Measurements from ENCODE around the gene NPHP4.
"Not testable (repeated sequence)": the region's sequence is repeated elsewhere in the genome, so short reads cannot be mapped to it uniquely, and the experiment has no call there.

The NPHP4 gene

DNA sequence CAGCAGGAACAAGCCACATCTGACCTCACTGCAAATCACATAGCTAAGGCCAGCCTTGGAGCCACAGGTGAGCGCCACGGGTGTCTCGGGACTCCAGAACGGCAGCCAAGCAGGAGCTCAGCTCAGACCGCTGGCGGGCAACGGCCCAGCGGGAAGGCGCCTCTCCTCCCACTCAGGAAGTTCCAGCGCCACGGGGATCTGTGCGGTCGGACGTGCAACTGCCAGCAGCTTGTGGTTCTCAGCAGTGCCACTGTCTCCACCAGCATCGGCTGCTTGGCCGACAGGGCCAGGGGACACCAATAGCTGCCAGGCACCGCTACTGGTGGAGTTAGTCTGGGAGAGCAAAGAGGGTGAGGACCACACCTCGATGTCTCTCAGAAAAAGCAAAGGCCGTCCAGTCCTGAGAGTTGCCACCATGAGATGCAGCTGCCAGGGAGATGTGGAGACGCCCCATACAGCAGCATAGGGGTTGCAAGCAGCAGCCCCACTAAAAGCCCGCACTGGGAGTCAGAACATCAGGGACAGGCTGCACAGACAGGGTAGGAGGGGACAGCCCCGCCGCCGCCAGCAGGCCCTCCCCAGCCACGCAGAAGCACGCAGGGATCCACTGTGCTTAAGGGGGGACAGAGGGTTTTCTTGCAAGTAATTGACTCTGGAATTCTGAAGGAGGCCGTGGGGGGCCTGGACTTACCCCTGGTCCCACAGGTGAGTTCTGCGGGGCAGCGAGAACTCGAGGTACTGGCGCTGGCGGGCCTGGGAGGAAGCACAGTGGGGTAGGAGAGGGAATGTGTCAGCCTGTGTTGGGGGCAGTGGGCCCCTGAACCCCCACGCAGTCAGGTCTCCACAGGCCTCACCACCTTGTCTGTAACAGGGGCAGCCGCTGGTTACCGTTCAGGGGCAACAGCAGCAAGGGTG is 83.5 kb downstream of the NPHP4 start:
- no peak for DNase-seq

- no peak for DNase-seq
These were observed 84.3 kb downstream of the NPHP4 start for GRCh38 chr1:5907966-5908365.

- no peak for DNase-seq
These were observed 84.8 kb downstream of the NPHP4 start for GRCh38 chr1:5907386-5907785.

- no peak for DNase-seq
These were observed 85.3 kb downstream of the NPHP4 start for GRCh38 chr1:5906966-5907365.

- DNase-seq = no peak
These were observed 86.1 kb downstream of the NPHP4 start for GRCh38 chr1:5906116-5906515.

DNA sequence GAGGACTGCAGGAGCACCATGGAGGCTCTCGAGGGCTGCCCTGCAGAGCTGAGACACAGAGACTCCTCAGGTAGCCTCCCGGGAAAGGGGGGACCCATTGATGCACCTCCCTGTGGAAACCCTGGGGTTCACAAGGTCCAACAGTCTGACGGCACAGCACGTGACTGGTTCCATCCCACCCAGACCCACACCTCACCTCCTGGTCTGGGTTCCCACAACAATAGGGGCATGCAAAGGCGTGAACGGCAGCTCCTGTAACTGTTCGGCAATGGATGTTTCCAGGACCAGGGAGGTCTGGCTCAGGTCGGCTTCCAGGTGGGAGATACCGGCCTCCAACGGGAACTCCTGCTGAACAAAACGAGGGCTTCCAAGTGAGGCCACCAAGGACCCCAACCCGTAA is 86.8 kb downstream of the NPHP4 start:
- DNase-seq = no peak

GRCh38 chr1:5904551-5904950 is 87.7 kb downstream of the NPHP4 start:
- no peak for DNase-seq

DNA sequence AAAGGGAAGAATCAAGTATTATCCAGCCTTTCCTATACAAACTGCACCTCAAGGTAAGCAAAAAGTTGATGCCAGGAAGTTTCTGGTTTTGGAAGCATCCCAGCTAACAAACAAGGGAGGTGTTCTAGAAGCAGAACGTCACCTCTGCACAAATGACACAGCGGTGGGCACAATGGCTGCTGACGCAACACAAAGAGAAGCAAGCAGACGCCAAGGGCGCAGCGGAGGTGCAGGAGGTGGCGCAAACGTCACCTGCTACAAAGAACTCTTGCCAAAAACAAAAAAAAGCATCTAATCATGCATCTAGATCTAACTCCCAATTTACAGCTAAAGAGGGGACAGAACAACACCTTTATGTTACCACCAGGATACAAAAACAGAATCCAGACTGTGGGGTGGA is 88.5 kb downstream of the NPHP4 start:
- DNase-seq = no peak

- no peak for DNase-seq
These were observed 89.2 kb downstream of the NPHP4 start for GRCh38 chr1:5903031-5903430.

GRCh38 chr1:5901841-5902240 is 90.4 kb downstream of the NPHP4 start:
- no peak for DNase-seq

- no peak for DNase-seq
These were observed 91.1 kb downstream of the NPHP4 start for GRCh38 chr1:5901150-5901549.

DNA sequence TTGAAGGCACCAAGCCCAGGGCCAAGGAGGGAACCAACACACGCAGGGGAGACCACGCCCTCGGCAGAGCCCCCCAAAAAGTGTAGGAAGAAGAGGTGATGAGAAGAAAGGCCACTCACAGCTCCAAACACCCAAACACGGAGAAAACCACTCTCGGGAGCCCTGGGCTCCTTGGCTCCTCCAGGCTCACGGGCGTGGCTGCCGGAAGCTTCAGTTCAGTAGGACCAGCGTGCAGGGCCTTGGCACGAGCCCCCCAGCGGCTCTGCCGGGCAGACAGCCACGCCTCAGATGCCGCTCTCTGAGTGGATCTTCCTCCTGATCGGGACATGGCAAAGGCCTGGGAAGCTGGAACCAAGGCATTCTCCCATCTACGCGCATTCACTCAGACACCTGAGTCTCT is 94.0 kb downstream of the NPHP4 start:
- no peak for DNase-seq

- no peak for DNase-seq
These were observed 95.2 kb downstream of the NPHP4 start for GRCh38 chr1:5896706-5897660.

DNA sequence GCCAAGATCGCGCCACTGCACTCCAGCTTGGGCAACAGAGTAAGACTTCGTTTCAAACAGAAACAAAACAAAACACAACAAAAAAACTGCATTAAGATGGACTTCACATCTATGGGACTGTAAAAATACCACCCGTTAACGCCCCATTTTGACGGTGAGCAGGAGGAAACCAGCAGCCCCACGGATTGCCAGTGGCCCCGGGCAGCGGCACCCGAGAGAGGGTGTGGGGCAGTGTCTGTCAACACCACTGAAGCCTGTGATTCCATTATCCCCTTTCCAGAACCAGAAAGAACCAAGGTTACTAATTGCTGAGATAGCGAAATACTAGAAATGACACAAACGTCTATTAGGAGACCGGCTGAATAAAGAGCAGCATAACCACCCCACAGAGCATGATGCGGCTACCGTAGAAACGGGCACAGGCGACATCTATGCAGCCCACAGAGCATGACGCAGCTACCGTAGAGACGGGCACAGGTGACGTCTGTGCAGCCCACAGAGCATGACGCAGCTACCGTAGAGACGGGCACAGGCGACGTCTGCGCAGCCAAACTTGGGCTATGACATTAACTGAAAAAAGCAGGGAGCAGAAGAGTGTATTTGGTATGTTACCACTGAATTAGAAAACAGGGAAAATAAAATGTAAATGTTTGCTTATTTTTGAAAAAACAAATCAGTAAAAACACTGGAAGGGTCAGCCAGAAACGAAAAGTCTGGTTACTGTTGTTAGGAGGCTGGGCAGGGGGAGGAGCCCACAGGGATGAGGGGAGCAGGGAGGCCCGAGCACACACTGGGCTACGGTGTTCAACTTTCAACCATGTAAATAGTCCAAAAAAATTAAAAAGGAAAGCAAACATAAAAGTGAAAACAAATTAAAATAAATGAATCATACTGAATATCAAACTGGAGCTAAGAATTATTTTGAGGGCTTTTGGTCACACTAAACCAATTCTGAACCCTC is 96.5 kb downstream of the NPHP4 start:
- DNase-seq = no peak

DNA sequence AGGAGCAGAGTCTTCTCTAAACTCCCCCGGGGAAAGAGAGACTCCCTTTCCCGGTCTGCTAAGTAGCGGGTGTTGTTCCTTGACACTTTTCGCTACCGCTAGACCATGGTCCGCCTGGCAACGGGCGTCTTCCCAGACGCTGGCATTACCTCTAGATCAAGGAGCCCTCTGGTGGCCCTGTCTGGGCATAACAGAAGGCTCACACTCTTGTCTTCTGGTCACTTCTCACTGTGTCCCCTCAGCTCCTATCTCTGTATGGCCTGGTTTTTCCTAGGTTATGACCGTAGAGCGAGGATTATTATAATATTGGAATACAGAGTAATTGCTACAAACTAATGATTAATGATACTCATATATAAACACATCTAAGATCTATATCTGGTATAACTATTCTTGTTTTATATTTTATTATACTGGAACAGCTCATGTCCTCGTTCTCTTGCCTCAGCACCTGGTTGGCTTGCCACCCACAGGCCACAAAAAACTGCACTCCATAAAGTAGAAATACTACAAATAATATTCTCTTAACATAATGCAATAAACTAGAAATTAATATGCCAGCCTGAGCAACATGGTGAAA is 98.4 kb downstream of the NPHP4 start:
- not testable (repeated sequence) for DNase-seq

DNA sequence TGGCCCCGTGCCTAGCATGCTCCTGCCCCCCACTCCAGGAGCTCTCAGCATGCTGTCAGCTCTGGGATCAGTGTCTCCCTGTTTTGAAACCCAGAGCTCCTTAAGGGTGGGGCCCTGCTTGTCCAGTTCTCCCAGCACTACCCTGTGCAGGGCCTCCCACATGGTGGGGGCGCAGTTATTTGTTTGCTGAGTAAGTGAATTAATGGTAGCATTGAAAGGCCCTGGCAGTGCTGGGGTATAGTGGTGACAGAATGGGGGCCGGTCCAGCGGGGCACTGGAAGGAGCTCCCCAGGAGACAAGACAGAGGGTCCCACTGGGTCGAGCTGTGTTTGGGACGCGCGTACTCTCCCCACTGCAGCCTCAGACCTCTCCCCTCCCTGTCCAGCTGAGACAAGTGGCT is 99.9 kb downstream of the NPHP4 start:
- no peak for DNase-seq

- no peak for DNase-seq
These were observed 100.5 kb downstream of the NPHP4 start for GRCh38 chr1:5891736-5892135.

DNA sequence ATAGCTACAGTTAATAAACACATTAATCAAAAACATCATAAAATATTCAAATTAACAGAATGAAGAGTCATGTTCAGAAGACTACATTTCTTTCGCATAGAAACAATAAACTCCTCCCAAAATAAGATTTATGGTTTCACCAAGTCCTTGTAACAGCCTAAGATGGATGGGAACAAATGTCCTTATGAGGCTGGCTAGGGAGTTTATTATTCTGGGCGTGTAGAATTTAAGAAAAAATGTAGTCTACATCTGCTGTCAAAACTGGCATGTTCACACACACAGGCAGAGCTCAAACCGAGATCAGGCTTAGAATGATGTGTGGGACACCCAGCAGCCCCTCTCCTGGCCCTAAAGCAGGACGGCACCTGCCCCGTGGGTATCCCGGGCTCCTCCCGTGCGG is 101.1 kb downstream of the NPHP4 start:
- DNase-seq = no peak

DNA sequence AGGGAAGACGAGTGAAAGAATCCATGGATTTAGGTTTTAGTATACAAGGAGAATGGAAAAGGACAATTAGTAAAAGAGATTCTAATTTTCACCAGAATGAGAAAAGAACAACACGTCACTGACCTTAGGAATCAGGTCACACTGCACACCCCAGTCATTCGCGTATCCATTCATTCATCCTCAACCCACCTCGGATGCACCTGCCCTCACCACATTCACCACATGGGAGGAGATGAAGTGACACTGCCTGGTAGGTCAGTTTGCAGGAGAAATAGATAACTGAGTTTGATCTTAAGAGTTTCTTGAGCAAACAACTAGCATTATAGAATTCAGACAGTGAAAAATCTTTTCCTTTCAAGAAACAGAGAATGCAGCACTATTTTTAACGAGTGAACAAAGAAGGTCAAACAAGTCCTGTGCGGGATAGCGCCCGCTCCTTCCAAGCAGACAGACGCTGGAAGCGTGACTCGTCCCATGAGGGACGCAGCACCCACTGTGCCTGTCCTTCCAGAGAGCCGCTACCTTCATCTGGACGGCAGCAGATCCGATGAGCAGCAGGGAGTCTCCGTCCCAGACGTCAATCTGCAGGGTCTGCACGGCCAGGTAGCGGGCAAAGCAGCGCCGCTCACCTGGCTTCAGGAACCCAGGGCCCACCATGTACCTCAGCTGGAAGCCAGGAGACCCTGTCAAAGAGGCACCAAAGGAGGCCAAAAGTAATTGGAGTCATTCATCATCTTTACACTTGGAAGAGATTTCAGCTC is 101.7 kb downstream of the NPHP4 start:
- no peak for DNase-seq

DNA sequence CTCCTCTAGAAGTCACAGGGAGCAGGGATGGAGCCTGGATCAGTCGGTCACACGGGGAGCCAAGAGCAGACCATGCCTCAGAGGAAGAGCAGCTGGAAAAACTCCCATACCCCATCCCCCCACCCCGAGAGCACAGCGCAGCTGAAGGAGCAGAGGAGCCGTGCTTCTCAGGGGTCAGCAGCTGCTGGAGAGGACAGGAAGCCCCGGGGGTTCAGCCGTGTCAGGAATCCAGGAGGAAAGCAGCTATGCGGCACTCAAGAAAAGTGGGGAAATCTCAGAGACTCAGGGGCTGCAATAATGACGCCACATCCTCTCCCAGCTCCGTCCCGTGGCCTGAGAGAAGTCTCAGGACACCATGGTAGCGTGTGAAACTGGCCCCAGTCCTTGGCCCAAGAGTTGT is 102.3 kb downstream of the NPHP4 start:
- no peak for DNase-seq

- no peak for DNase-seq
These were observed 102.8 kb downstream of the NPHP4 start for GRCh38 chr1:5889462-5889861.

All from activated CD4-positive, CD25-positive, alpha-beta regulatory T cell (primary cell).